T-helper 2 cell treated with Interferon-gamma antibody and Interleukin-4, amounts not matched to agents 100 ng/mL and 5 ng/mL, for 36 hours (primary cell): ENCODE data around the gene TUBB6. TPM values are rescaled to one million over a fixed set of nuclear protein-coding genes. Genes with fewer than 3 reads are reported as not detected.

Experiments used
- intact Hi-C: fragments of 100-400 bp; cut with micrococcal nuclease; formaldehyde crosslinking; loops from one replicate; pipeline ENCODE4 v1.15.1; 2023
- total RNA-seq: library from RNA; stranded (reverse); gene quantifications from 2 replicates; pipeline ENCODE4 v1.2.3, GENCODE V29; 2022

TUBB6 gene
- total RNA-seq = 13.0 and 14.4 TPM in 2 replicates

- intact Hi-C loops = loop anchor here (2.0 kb wide), 1 partner anchor 63 kb away; no protein-coding TSS in a partner anchor
These were observed at the start of gene TUBB6 for GRCh38 chr18:12307701-12308385. TSS of gene TUBB6 (plus strand) at chr18:12308241. CDS start at chr18:12308293, 52 bp downstream.

- intact Hi-C loops = no loop called here
These were observed 49.0 kb upstream of the TUBB6 start for GRCh38 chr18:12258719-12259705.

GRCh38 chr18:12262748-12263147, 45.3 kb upstream of the TUBB6 start:
- intact Hi-C loops = no loop called here

- intact Hi-C loops = no loop called here
These were observed 43.2 kb upstream of the TUBB6 start for GRCh38 chr18:12264864-12265263.

- intact Hi-C loops = no loop called here
These were observed 36.4 kb upstream of the TUBB6 start for GRCh38 chr18:12271376-12272235.

- intact Hi-C loops = no loop called here
These were observed 33.2 kb upstream of the TUBB6 start for GRCh38 chr18:12274793-12275192.

- intact Hi-C loops = no loop called here
These were observed 31.1 kb upstream of the TUBB6 start for GRCh38 chr18:12276736-12277554.

- intact Hi-C loops = no loop called here
These were observed 29.8 kb upstream of the TUBB6 start for GRCh38 chr18:12278215-12278671.

- intact Hi-C loops = no loop called here
These were observed 29.0 kb upstream of the TUBB6 start for GRCh38 chr18:12278741-12279682.

GRCh38 chr18:12279781-12280531, 28.1 kb upstream of the TUBB6 start:
- intact Hi-C loops = no loop called here

- intact Hi-C loops = no loop called here
These were observed 26.2 kb upstream of the TUBB6 start for GRCh38 chr18:12281861-12282260.

GRCh38 chr18:12282442-12283039, 25.5 kb upstream of the TUBB6 start:
- intact Hi-C loops = no loop called here

- intact Hi-C loops = no loop called here
These were observed 24.8 kb upstream of the TUBB6 start for GRCh38 chr18:12283256-12283655.

- intact Hi-C loops = no loop called here
These were observed 24.4 kb upstream of the TUBB6 start for GRCh38 chr18:12283666-12284065.

GRCh38 chr18:12287131-12287681, 20.8 kb upstream of the TUBB6 start:
- intact Hi-C loops = loop anchor here (5.0 kb wide), 1 partner anchor 50 kb away; no protein-coding TSS in a partner anchor

- intact Hi-C loops = loop anchor here (5.0 kb wide), 1 partner anchor 51 kb away; no protein-coding TSS in a partner anchor
These were observed 20.2 kb upstream of the TUBB6 start for GRCh38 chr18:12287684-12288402.

- intact Hi-C loops = loop anchor here (5.0 kb wide), 1 partner anchor 51 kb away; no protein-coding TSS in a partner anchor
These were observed 19.7 kb upstream of the TUBB6 start for GRCh38 chr18:12288403-12288755.
